ENCODE data around the gene SLC16A14.
"Not testable (repeated sequence)": the region's sequence is repeated elsewhere in the genome, so short reads cannot be mapped to it uniquely, and the experiment has no call there.

The SLC16A14 gene, protein sequence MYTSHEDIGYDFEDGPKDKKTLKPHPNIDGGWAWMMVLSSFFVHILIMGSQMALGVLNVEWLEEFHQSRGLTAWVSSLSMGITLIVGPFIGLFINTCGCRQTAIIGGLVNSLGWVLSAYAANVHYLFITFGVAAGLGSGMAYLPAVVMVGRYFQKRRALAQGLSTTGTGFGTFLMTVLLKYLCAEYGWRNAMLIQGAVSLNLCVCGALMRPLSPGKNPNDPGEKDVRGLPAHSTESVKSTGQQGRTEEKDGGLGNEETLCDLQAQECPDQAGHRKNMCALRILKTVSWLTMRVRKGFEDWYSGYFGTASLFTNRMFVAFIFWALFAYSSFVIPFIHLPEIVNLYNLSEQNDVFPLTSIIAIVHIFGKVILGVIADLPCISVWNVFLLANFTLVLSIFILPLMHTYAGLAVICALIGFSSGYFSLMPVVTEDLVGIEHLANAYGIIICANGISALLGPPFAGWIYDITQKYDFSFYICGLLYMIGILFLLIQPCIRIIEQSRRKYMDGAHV

DNA sequence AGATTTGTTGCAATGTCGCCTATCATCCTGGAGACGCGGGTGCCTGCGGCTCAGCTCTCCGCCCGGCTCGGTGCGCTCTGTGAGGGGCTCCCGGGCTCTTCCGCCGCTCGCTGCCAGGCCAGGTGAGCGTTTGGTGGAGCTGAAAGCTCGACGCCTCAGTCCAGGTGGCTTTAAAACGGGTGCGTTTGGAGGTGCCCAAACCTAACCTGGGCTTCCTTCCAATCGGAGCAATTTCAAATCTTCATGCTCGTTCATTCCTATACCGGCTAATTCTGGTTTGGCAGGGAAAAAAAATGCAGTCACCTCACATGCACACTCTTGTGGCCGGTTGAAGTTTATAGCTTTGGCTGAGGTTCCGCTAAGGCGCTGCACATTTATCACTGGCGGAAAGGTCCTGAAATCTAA is at the start of gene SLC16A14:
SLC16A14 (minus strand) TSS at position 274 of the 405 bp plus-strand sequence. CDS start 9,572 bp downstream, outside the sequence.
- no peak for DNase-seq

DNA sequence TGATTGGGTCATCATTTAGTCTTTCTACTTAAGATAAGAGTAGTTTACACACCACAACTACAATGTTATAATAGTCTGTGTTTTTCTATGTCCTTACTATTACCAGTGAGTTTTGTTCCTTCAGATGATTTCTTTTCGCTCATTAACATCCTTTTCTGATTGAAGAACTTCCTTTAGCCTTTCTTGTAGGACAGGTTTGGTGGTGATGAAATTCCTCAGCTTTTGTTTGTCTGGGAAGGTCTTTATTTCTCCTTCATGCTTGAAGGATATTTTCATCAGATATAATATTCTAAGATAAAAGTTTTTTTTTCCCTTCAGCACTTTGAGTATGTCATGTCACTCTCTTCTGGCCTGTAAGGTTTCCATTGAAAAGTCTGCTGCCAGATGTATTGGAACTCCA is 38.0 kb upstream of the SLC16A14 start:
- DNase-seq = no peak

- DNase-seq = not testable (repeated sequence)
Observed at GRCh38 chr2:230101967-230102366, 33.2 kb upstream of the SLC16A14 start.

DNA sequence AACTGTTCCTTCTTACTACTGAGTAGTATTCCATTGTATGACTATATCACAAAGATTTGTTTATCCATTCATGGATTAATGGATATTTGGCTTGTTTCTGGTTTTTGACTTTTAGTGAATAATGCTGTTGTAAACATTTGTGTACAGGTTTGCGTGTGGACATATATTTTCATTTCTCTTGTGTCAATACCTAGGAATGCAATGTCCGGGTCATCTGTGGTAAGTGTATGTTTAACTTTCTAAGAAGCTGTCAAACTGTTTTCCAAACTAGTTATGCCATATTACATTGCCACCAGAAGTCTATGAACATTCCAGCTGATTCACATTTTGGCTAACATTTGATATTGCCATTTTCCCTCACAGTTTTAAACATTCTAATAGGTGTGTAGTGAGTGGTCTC is 29.1 kb upstream of the SLC16A14 start:
- DNase-seq = no peak

- no peak for DNase-seq
Observed at GRCh38 chr2:230097424-230097823, 28.7 kb upstream of the SLC16A14 start.

DNA sequence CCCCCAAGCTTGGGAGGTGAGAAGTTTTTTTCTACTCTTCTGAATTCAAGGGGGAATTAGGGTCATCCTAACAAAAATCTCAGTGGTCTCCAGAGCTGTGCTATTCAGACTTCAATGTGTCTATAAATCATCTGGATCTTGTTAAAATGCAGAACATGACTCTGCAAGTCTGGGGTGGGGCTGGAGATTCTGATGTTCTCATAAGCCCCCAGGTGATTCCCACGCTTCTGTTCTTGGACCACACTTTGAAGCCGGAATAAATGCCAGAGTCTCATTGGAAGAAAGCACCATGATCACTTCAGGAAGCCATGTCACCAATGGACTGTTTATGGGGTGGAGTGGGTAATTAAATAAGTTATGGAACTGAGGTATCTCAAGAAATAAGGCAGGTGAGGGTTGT is 22.2 kb upstream of the SLC16A14 start:
- DNase-seq = no peak

DNA sequence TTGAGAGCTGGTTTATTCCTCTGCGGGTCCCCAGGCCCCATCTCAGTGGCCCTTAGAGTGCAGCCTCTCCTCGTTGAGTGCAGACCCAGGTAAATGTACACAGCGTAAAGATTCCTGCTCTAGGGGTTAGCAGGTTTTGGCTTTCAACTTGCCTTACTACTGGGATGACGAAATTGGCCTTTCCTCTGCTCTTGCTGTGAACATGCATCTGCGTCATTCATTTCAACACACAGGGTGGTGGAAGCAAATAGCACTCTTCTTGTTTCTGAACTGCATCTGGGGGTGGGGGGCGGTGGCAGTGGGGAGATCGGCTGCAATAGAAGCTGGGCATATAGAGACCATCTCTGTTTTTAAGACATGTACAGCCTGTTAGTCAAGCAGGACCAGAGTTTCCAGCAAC is 16.5 kb upstream of the SLC16A14 start:
- no peak for DNase-seq

GRCh38 chr2:230077851-230078547 is 9.3 kb upstream of the SLC16A14 start:
- DNase-seq = no peak

DNA sequence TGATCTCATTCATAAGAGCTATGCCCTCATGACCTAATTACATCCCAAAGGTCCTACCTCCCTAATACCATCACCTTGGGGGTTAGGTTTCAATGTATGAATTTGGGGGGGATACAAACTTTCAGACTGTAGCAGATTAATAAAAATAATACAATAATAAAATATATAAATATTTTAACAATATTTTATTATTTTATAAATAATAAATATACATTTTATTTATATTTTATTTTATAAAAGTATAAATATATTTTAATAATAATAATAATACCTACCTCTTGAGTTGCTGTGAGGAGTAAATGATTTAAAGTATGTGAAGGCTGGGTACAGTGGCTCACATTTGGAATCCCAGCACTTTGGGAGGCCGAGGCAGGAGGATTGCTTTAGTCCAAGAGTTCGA is 8.1 kb upstream of the SLC16A14 start:
- no peak for DNase-seq

GRCh38 chr2:230075988-230076631 is 7.4 kb upstream of the SLC16A14 start:
- DNase-seq = no peak

GRCh38 chr2:230071421-230071820 is 2.7 kb upstream of the SLC16A14 start:
- no peak for DNase-seq

DNA sequence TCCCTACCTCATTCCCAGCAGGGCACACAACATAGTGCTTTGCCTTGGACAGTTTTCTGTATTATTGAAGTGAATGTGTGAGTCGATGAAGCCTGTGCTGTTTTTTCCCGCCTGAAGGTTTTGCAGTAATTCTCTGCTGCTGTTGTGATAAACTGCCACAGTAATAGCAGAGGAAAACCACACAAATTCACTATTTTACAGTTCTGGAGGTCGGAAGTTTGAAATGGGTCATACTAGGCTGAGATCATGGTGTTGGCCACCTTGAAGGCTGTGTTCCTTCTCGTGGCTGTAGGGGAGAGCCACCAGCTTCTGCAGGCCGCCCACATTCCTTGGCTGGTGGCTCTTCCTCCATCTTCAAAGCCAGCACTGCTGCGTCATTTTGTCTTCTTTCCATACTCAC is 678 bp upstream of the SLC16A14 start:
- DNase-seq = no peak

GRCh38 chr2:230068016-230068650 is 591 bp downstream of the SLC16A14 start:
- peak; percentile 37 for DNase-seq

- DNase-seq = no peak
Observed at GRCh38 chr2:230060672-230061293, 7.9 kb downstream of the SLC16A14 start.

GRCh38 chr2:230053753-230054478 is 14.8 kb downstream of the SLC16A14 start:
- no peak for DNase-seq

- DNase-seq = no peak
Observed at GRCh38 chr2:230052299-230052698, 16.4 kb downstream of the SLC16A14 start.

DNA sequence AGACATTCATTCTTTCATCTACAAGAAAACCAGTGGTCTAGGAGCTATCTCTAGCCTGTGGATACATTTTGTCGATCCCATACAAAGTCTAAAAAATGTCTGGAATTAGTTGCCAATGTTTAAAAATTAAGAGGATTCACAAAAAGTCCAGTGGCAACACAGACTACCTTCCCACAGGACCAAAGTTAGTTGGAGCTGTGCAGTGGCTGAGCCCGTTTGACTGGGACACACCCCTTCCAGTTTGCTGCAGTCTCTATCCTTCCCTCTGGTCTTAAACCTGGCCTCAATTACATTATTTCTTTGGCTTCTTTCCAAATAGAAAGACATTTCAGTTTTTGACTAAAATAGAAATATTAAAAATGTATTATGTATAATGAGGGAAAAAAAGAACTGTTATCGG is 18.6 kb downstream of the SLC16A14 start:
- no peak for DNase-seq

- DNase-seq = no peak
Observed at GRCh38 chr2:230048010-230048671, 20.6 kb downstream of the SLC16A14 start.

DNA sequence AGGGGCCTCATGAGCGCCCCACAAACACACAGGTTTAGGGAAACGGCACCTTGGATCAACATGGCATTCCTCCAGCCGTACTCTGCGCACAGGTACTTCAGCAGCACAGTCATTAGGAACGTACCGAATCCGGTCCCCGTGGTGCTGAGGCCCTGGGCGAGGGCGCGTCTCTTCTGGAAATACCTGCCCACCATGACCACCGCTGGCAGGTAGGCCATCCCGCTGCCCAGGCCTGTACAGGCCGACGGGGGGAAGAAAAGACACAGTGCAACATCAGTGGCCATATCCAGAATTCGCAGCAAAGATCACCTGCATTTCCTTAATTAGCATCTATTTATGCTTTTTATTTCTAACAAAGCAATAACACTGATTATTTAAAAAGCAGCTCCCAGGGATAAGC is 22.2 kb downstream of the SLC16A14 start:
- no peak for DNase-seq

- no peak for DNase-seq
Observed at GRCh38 chr2:230043461-230043860, 25.3 kb downstream of the SLC16A14 start.

GRCh38 chr2:230043025-230043424 is 25.7 kb downstream of the SLC16A14 start:
- no peak for DNase-seq
